A673 (cell line): ENCODE data around the gene CLDN3.

Experiments used
- CTCF ChIP-seq: fragments of 300-800, 200-600 bp; sonication (generic); conservative IDR thresholded peaks from 2 replicates; pipeline ENCODE4 v1.5.1; 2017; ENCODE audit warnings: low read depth, mild to moderate bottlenecking, antibody characterized with exemption, low read length, moderate library complexity, mixed read lengths
- EZH2 ChIP-seq: fragments of 200-600 bp; sonication (generic); IDR thresholded peaks from 2 replicates; pipeline ENCODE4 v1.6.1; 2017; ENCODE audit warnings: borderline replicate concordance, low read depth, mild to moderate bottlenecking, mixed read lengths, antibody characterized with exemption, low read length; ENCODE audit not compliant: poor library complexity, severe bottlenecking

- TF ChIP-seq CTCF (no peak), EZH2 (no peak)
These were observed 31.3 kb downstream of the CLDN3 start, which contains the start of gene ABHD11 for GRCh38 chr7:73738612-73739386.
